HUES6 (cell line): ENCODE results near the gene DHX35.

Source experiments
- H3K27ac ChIP-seq: 2 replicates; pipeline ENCODE4 v1.7.0; 2013; ENCODE audit warnings: low read depth, mild to moderate bottlenecking, low read length, inconsistent platforms
- H3K27me3 ChIP-seq: 2 replicates; pipeline ENCODE4 v1.6.1; 2013; ENCODE audit warnings: low read length; ENCODE audit not compliant: control insufficient read depth, insufficient read depth
- H3K36me3 ChIP-seq: 2 replicates; pipeline ENCODE4 v1.6.1; 2013; ENCODE audit warnings: low read length; ENCODE audit not compliant: control insufficient read depth, insufficient read depth
- H3K4me1 ChIP-seq: 2 replicates; pipeline ENCODE4 v1.6.1; 2013; ENCODE audit warnings: low read length; ENCODE audit not compliant: control insufficient read depth, insufficient read depth
- H3K4me3 ChIP-seq: 2 replicates; pipeline ENCODE4 v1.5.1; 2013; ENCODE audit warnings: low read depth, low read length
- H3K9ac ChIP-seq: one replicate; pipeline ENCODE4 v1.6.1; 2013; ENCODE audit warnings: mild to moderate bottlenecking, low read length
- H3K9me3 ChIP-seq: 2 replicates; pipeline ENCODE4 v1.6.1; 2013; ENCODE audit warnings: low read depth, low read length; ENCODE audit not compliant: control insufficient read depth, insufficient read depth

Gene DHX35, protein sequence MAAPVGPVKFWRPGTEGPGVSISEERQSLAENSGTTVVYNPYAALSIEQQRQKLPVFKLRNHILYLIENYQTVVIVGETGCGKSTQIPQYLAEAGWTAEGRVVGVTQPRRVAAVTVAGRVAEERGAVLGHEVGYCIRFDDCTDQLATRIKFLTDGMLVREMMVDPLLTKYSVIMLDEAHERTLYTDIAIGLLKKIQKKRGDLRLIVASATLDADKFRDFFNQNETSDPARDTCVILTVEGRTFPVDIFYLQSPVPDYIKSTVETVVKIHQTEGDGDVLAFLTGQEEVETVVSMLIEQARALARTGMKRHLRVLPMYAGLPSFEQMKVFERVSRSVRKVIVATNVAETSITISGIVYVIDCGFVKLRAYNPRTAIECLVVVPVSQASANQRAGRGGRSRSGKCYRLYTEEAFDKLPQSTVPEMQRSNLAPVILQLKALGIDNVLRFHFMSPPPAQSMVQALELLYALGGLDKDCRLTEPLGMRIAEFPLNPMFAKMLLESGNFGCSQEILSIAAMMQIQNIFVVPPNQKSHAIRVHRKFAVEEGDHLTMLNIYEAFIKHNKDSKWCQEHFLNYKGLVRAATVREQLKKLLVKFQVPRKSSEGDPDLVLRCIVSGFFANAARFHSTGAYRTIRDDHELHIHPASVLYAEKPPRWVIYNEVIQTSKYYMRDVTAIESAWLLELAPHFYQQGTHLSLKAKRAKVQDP

DNA sequence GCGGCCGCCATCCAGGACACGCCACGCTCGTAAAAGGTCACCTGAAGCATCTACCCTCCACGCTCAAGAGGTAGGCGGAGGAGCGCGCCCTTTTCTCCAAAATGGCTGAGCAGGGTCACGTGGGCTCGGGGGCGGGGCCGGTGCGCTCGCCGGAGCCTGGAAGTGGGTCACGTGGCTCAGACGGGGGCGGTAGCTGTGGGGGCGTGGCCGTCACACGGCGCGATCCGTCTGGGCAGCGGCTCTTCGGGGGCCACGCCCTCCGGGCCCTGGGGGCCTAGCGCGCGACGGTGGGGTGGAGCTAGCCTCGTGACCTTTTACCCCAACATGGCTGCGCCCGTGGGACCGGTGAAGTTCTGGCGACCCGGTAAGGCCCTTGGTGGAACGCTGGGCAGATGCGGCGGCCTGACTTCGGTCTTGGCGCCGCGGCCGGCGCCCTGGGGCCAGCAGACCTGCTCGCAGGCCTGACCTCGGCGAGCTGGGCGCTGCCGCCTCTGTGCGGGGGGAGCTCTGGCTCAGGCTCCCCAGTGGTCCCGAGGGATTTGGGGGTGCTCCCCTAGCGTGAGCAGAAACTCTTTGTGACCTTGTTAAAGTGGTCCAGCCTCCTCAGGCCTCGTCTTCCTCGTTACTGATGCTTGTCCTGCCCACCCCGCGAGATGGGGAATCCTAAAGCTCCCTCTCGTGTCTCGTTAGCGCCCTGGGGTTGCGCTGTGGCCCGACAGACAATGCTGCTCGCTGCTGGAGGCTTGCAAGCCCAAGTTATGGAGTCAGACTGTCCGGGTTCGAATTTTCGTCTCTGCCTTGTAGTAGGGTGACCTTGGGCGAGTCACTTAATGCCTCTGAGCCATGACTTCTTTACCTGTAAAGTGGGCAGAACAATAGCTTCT is at the start of gene DHX35:
Gene DHX35 (plus strand): TSS at position 301 of the 884 bp plus-strand sequence. CDS start 24 bp downstream, at position 325.
- Histone ChIP-seq H3K27ac (peak within 1 kb of the TSS; percentile 93), H3K9me3 (no peaks in the 10 kb centered on the region), H3K27me3 (no peaks in the 10 kb centered on the region), H3K9ac (peak within 1 kb of the TSS; percentile 98), H3K36me3 (no peaks in the 10 kb centered on the region; the same call in 1 of the 2 replicates), H3K4me3 (peak within 1 kb of the TSS; percentile 99), H3K4me1 (no peaks in the 10 kb centered on the region; the same call in 1 of the 2 replicates)

- no peak overlapping the region for H3K9ac ChIP-seq
- H3K27me3 ChIP-seq, result no peaks in the 10 kb centered on the region
- H3K4me3 ChIP-seq, result no peak overlapping the region
- H3K36me3 ChIP-seq, result 0 out of 2 replicates have a peak, but pooled peaks cover 3% of the 10 kb centered on the region
- H3K27ac ChIP-seq, result no peak overlapping the region
- H3K9me3 ChIP-seq, result no peaks in the 10 kb centered on the region
- H3K4me1 ChIP-seq, result no peaks in the 10 kb centered on the region
Observed at GRCh38 chr20:38915355-38915754, 46.8 kb upstream of the DHX35 start.

DNA sequence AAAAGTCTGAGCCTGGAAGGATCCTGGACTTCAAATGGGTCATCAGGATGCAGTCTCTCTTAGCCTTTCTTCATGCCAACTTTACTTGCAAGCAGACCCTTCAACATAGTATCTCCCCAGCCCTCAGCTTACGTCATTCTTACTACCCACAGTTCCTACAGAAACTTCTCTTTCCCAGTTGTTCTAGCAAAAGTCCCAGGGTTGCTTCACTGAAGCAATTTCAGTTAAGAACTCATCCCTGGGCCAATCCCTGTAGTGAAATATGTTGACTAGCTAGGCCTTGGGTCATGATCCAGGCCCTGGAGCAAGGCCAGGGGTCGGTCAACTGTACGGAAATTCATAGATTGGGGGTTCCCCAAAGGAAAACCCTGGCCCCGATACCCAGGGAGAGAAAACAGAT is 44.5 kb upstream of the DHX35 start:
- Histone ChIP-seq H3K4me3 (no peak overlapping the region), H3K9ac (no peak overlapping the region), H3K27ac (no peak overlapping the region), H3K36me3 (0 out of 2 replicates have a peak, but pooled peaks cover 3% of the 10 kb centered on the region), H3K9me3 (no peaks in the 10 kb centered on the region), H3K4me1 (no peaks in the 10 kb centered on the region; the same call in 1 of the 2 replicates), H3K27me3 (no peaks in the 10 kb centered on the region; the same call in 1 of the 2 replicates)

GRCh38 chr20:38918172-38918571 is 44.0 kb upstream of the DHX35 start:
- Histone ChIP-seq H3K9ac (no peak overlapping the region), H3K4me3 (no peak overlapping the region), H3K9me3 (no peaks in the 10 kb centered on the region), H3K36me3 (0 out of 2 replicates have a peak, but pooled peaks cover 3% of the 10 kb centered on the region), H3K27ac (no peak overlapping the region), H3K4me1 (no peaks in the 10 kb centered on the region; the same call in 1 of the 2 replicates), H3K27me3 (no peaks in the 10 kb centered on the region; the same call in 1 of the 2 replicates)

- Histone ChIP-seq H3K9me3 (no peaks in the 10 kb centered on the region), H3K9ac (no peak overlapping the region), H3K4me3 (no peak overlapping the region), H3K4me1 (no peaks in the 10 kb centered on the region; the same call in 1 of the 2 replicates), H3K36me3 (0 out of 2 replicates have a peak, but pooled peaks cover 3% of the 10 kb centered on the region), H3K27me3 (no peaks in the 10 kb centered on the region; the same call in 1 of the 2 replicates), H3K27ac (no peak overlapping the region)
Observed at GRCh38 chr20:38919683-38920082, 42.5 kb upstream of the DHX35 start.

GRCh38 chr20:38920411-38920810 is 41.7 kb upstream of the DHX35 start:
- no peaks in the 10 kb centered on the region; the same call in 1 of the 2 replicates for H3K4me1 ChIP-seq
- no peak overlapping the region for H3K9ac ChIP-seq
- no peak overlapping the region for H3K4me3 ChIP-seq
- H3K9me3 ChIP-seq, result no peaks in the 10 kb centered on the region
- H3K27ac ChIP-seq, result no peak overlapping the region
- H3K36me3 ChIP-seq, result 0 out of 2 replicates have a peak, but pooled peaks cover 3% of the 10 kb centered on the region
- H3K27me3 ChIP-seq, result no peaks in the 10 kb centered on the region; the same call in 1 of the 2 replicates

DNA sequence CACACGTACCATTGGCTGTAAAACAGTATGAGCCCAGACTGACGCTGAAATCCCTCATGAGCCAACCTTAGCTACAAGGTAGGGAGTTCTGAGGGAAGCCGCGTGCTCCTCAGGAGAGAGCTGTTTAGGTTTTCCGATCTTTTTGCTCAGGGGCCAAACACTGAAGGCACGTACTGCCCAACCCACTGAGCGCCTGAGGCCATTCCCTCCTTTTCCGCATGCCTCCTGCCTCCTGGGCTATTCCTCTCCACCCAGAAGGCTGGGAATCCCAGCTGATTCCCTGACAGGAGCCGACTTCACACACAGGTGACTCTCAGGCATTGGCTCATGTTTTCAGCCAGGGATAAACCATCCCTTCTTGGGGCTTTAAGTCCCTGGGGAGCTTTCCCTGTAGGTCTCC is 41.3 kb upstream of the DHX35 start:
- 0 out of 2 replicates have a peak, but pooled peaks cover 3% of the 10 kb centered on the region for H3K36me3 ChIP-seq
- H3K9ac ChIP-seq, result no peak overlapping the region
- H3K4me3 ChIP-seq, result no peak overlapping the region
- H3K9me3 ChIP-seq, result no peaks in the 10 kb centered on the region
- H3K4me1 ChIP-seq, result no peaks in the 10 kb centered on the region; the same call in 1 of the 2 replicates
- no peaks in the 10 kb centered on the region; the same call in 1 of the 2 replicates for H3K27me3 ChIP-seq
- no peak overlapping the region for H3K27ac ChIP-seq

DNA sequence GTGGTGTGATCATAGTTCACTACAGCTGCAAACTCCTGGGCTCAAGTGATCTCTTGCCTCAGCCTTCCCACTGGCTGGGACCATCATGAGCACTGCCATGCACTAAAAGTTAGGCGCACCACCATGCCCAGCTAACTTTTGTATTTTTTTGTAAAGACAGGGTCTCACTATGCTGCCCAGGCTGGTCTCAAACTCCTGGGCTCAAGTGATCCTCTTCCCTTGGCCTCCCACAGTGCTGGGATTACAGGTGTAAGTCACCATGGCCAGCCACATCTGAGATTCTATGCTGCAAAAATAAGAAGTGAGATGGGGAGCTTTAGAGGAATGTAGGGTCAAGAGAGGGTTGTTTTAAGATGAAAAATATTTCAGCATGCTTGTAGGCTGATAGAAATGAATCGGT is 37.4 kb upstream of the DHX35 start:
- H3K27me3 ChIP-seq, result no peaks in the 10 kb centered on the region; the same call in 1 of the 2 replicates
- no peaks in the 10 kb centered on the region for H3K9me3 ChIP-seq
- peaks cover 9% of the 10 kb centered on the region; the same call in 1 of the 2 replicates for H3K4me1 ChIP-seq
- H3K27ac ChIP-seq, result no peak overlapping the region
- no peak overlapping the region for H3K9ac ChIP-seq
- H3K36me3 ChIP-seq, result peaks cover 7% of the 10 kb centered on the region
- no peak overlapping the region for H3K4me3 ChIP-seq

GRCh38 chr20:38926142-38926933 is 35.8 kb upstream of the DHX35 start, which contains the start of gene FAM83D:
Gene FAM83D (plus strand): TSS chr20:38926417. CDS start chr20:38926443, 26 bp downstream.
- Histone ChIP-seq H3K27ac (peak within 1 kb of the TSS; percentile 85), H3K9ac (peak within 1 kb of the TSS; percentile 88)

More at GRCh38 chr20:38926142-38926933, 35.8 kb upstream of the DHX35 start, which contains the start of gene FAM83D:
- Histone ChIP-seq H3K4me3 (peak within 1 kb of the TSS; percentile 89), H3K27me3 (no peaks in the 10 kb centered on the region), H3K36me3 (peaks cover 17% of the 10 kb centered on the region), H3K9me3 (no peaks in the 10 kb centered on the region), H3K4me1 (peaks cover 12% of the 10 kb centered on the region; the same call in 1 of the 2 replicates)
